ENCODE results near the gene CASZ1. TPM values are rescaled to one million over a fixed set of nuclear protein-coding genes. Genes with fewer than 3 reads are reported as not detected.
A peak's percentile ranks its signal among the peaks of the same experiment; 100 is the strongest.

Gene CASZ1
- total and polyA plus RNA-seq, 9 of the 15 experiments (the other 6 are each of a cell fraction or from before 2014, with no cell fraction given) = 0.01 to 4.0 (median 0.76) TPM; not detected in 1

GRCh38 chr1:10730985-10731384 lies 65.5 kb downstream of the CASZ1 start (continued):
- TF ChIP-seq TAF1 (IDR thresholded peaks at IDR 0.05; ENCODE audit: control insufficient read depth, extremely low read depth, insufficient read depth, low read length, severe bottlenecking) (no peak), ZNF174 (CRISPR knock-in tag; IDR thresholded peaks at IDR 0.05) (no peak), DIDO1 (tag; IDR thresholded peaks at IDR 0.05; ENCODE audit: low read depth) (no peak), ZNF445 (CRISPR knock-in tag; IDR thresholded peaks at IDR 0.05; ENCODE audit: low read depth) (no peak), ZBTB34 (CRISPR knock-in tag; IDR thresholded peaks at IDR 0.05) (no peak), HLTF (IDR thresholded peaks at IDR 0.05) (no peak), CTCF (IDR thresholded peaks at IDR 0.05 in 2 of 3, conservative IDR thresholded peaks at IDR 0.05 in 1 of 3; ENCODE audit: insufficient read depth in 2 of 3, low read depth in 1 of 3, low read length in 3 of 3) (no peak), E2F4 (CRISPR knock-in tag; IDR thresholded peaks at IDR 0.05; ENCODE audit: low read depth) (no peak), CEBPB (tag; IDR thresholded peaks at IDR 0.05) (0 out of 2 replicates have a peak, but pooled peaks have one; percentile 12), RFX1 (IDR thresholded peaks at IDR 0.05) (no peak), FOXO4 (CRISPR knock-in tag; IDR thresholded peaks at IDR 0.05) (no peak), ZNF121 (CRISPR knock-in tag; conservative IDR thresholded peaks at IDR 0.05) (peak; percentile 85), JUN (IDR thresholded peaks at IDR 0.05; ENCODE audit: borderline replicate concordance, low read depth, low read length) (0 out of 2 replicates have a peak, but pooled peaks have one; percentile 36), JUN (CRISPR knock-in tag; IDR thresholded peaks at IDR 0.05; ENCODE audit: borderline replicate concordance) (no peak), NFYB (IDR thresholded peaks at IDR 0.05; ENCODE audit: extremely low read depth, insufficient read length) (no peak), JUND (IDR thresholded peaks at IDR 0.05; ENCODE audit: borderline replicate concordance, low read depth, low read length) (peak; percentile 53; the same call in 1 of the 2 replicates), JUND (tag; IDR thresholded peaks at IDR 0.05; ENCODE audit: borderline replicate concordance, low read depth, low read length) (no peak; the same call in 2 of the 3 replicates), GABPA (tag; conservative IDR thresholded peaks at IDR 0.05; ENCODE audit: low read depth) (no peak), CEBPG (CRISPR knock-in tag; IDR thresholded peaks at IDR 0.05) (no peak), CEBPG (tag; conservative IDR thresholded peaks at IDR 0.05 in 1 of 2, IDR thresholded peaks at IDR 0.05 in 1 of 2) (peak in 1 of 2 experiments; percentile 64; a peak in 2 of 4 replicates), FOSL1 (tag; conservative IDR thresholded peaks at IDR 0.05) (peak; percentile 79)
